ENCODE results near the gene GLT8D2.

GLT8D2 gene

GRCh38 chr12:103948746-103949406 lies 101.1 kb downstream of the GLT8D2 start:
- H3F3A ChIP-seq (ENCODE audit: insufficient read depth), result no peaks in the 10 kb centered on the region; the same call in 1 of the 2 replicates
- no peaks in the 10 kb centered on the region for H4K20me1 ChIP-seq (ENCODE audit: low read depth, low read length)
- no peaks in the 10 kb centered on the region for H3K9me3 ChIP-seq (ENCODE audit: insufficient read depth, low read length)
- no peak for TF ChIP-seq CTCF (IDR thresholded peaks at IDR 0.05; ENCODE audit: insufficient read depth, low read length, poor library complexity, severe bottlenecking)
- no peak for TF ChIP-seq EZH2phosphoT487 (conservative IDR thresholded peaks at IDR 0.05; ENCODE audit: low read length)
- H3K79me2 ChIP-seq (ENCODE audit: insufficient read depth, low read length), result peaks cover 3% of the 10 kb centered on the region; the same call in 1 of the 2 replicates
- H3K9me2 ChIP-seq (replicated peaks; ENCODE audit: insufficient read depth, low read length), result no peaks in the 10 kb centered on the region
- no peak overlapping the region for H3K4me3 ChIP-seq (ENCODE audit: insufficient read depth, low read length, poor library complexity, severe bottlenecking)
- no peak overlapping the region for H3K27ac ChIP-seq (ENCODE audit: low read depth, low read length)
- H2AFZ ChIP-seq (ENCODE audit: low read depth, low read length, severe bottlenecking), result no peak overlapping the region
- peaks cover 24% of the 10 kb centered on the region for H3K36me3 ChIP-seq (ENCODE audit: low read length)
- H3K4me2 ChIP-seq (ENCODE audit: low read depth, low read length, poor library complexity, severe bottlenecking), result no peak overlapping the region
- H3K9ac ChIP-seq (ENCODE audit: low read length), result no peak overlapping the region
- no peaks in the 10 kb centered on the region for H3K27me3 ChIP-seq (ENCODE audit: low read length)

- Histone ChIP-seq H3K4me3 (ENCODE audit: insufficient read depth, low read length, poor library complexity, severe bottlenecking) (no peak overlapping the region), H3F3A (ENCODE audit: insufficient read depth) (no peaks in the 10 kb centered on the region; the same call in 1 of the 2 replicates), H3K9me3 (ENCODE audit: insufficient read depth, low read length) (no peaks in the 10 kb centered on the region), H2AFZ (ENCODE audit: low read depth, low read length, severe bottlenecking) (no peak overlapping the region), H3K4me2 (ENCODE audit: low read depth, low read length, poor library complexity, severe bottlenecking) (no peak overlapping the region), H4K20me1 (ENCODE audit: low read depth, low read length) (no peaks in the 10 kb centered on the region), H3K36me3 (ENCODE audit: low read length) (peaks cover 31% of the 10 kb centered on the region), H3K79me2 (ENCODE audit: insufficient read depth, low read length) (no peaks in the 10 kb centered on the region), H3K27me3 (ENCODE audit: low read length) (no peaks in the 10 kb centered on the region), H3K9ac (ENCODE audit: low read length) (no peak overlapping the region), H3K27ac (ENCODE audit: low read depth, low read length) (no peak overlapping the region), H3K9me2 (replicated peaks; ENCODE audit: insufficient read depth, low read length) (no peaks in the 10 kb centered on the region)
- TF ChIP-seq CTCF (IDR thresholded peaks at IDR 0.05; ENCODE audit: insufficient read depth, low read length, poor library complexity, severe bottlenecking) (no peak), EZH2phosphoT487 (conservative IDR thresholded peaks at IDR 0.05; ENCODE audit: low read length) (no peak)
Observed at GRCh38 chr12:103947871-103948555, 102.0 kb downstream of the GLT8D2 start.

GRCh38 chr12:103944964-103945363 lies 105.0 kb downstream of the GLT8D2 start:
- Histone ChIP-seq H3K27me3 (ENCODE audit: low read length) (no peaks in the 10 kb centered on the region), H3K9ac (ENCODE audit: low read length) (no peak overlapping the region), H2AFZ (ENCODE audit: low read depth, low read length, severe bottlenecking) (no peak overlapping the region), H3K27ac (ENCODE audit: low read depth, low read length) (no peak overlapping the region), H3K4me3 (ENCODE audit: insufficient read depth, low read length, poor library complexity, severe bottlenecking) (no peak overlapping the region), H3F3A (ENCODE audit: insufficient read depth) (no peaks in the 10 kb centered on the region), H3K79me2 (ENCODE audit: insufficient read depth, low read length) (no peaks in the 10 kb centered on the region), H3K9me3 (ENCODE audit: insufficient read depth, low read length) (no peaks in the 10 kb centered on the region), H3K4me2 (ENCODE audit: low read depth, low read length, poor library complexity, severe bottlenecking) (no peak overlapping the region), H3K36me3 (ENCODE audit: low read length) (peaks cover 32% of the 10 kb centered on the region; the same call in 1 of the 2 replicates), H3K9me2 (replicated peaks; ENCODE audit: insufficient read depth, low read length) (no peaks in the 10 kb centered on the region), H4K20me1 (ENCODE audit: low read depth, low read length) (no peaks in the 10 kb centered on the region)
- TF ChIP-seq CTCF (IDR thresholded peaks at IDR 0.05; ENCODE audit: insufficient read depth, low read length, poor library complexity, severe bottlenecking) (no peak), EZH2phosphoT487 (conservative IDR thresholded peaks at IDR 0.05; ENCODE audit: low read length) (no peak)
